Activated CD4-positive, CD25-positive, alpha-beta regulatory T cell treated with anti-CD3 and anti-CD28 coated beads, Interleukin-2, amount 50 U/mL, for 16 hours (primary cell): ENCODE data around the gene PLEKHA7.

Experiments used
- DNase-seq: peaks from one replicate; pipeline ENCODE4 v3.0.0-alpha.2; 2020; ENCODE audit warnings: low read depth, low spot score

The PLEKHA7 gene

DNA sequence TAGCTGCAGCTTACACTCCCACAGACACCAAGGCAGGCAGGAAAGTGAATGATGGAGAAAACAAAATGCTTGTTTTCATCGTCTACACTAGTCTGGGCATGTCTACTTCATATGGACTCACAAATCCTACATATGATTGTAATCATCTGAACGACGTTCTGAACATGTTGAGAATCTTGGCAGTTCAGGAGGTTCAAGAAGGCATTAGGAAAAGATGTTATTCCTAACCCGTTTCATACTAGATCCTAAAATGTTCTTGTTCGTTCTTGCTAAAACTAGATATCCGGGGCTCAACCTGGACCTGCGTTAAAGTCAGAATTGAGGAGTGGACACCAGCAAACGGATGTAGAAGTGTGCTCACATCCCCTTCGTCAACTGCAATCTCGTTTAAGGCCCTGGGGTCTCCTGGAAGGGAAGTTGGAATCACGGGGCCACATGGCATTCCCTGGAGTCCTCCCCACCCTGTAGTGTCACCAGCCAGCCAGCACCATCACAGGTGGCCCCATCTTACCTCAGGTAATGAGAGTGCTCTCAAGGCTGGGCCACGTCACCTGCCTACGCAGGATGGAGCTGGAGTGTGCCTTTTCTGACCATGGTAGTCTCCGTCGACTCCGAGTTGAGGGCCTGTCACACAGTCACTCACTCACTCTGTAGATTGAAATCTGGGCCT, 238.5 kb downstream of the PLEKHA7 start:
- DNase-seq, result no peak

GRCh38 chr11:16774936-16775613, 239.1 kb downstream of the PLEKHA7 start:
- no peak for DNase-seq

DNA sequence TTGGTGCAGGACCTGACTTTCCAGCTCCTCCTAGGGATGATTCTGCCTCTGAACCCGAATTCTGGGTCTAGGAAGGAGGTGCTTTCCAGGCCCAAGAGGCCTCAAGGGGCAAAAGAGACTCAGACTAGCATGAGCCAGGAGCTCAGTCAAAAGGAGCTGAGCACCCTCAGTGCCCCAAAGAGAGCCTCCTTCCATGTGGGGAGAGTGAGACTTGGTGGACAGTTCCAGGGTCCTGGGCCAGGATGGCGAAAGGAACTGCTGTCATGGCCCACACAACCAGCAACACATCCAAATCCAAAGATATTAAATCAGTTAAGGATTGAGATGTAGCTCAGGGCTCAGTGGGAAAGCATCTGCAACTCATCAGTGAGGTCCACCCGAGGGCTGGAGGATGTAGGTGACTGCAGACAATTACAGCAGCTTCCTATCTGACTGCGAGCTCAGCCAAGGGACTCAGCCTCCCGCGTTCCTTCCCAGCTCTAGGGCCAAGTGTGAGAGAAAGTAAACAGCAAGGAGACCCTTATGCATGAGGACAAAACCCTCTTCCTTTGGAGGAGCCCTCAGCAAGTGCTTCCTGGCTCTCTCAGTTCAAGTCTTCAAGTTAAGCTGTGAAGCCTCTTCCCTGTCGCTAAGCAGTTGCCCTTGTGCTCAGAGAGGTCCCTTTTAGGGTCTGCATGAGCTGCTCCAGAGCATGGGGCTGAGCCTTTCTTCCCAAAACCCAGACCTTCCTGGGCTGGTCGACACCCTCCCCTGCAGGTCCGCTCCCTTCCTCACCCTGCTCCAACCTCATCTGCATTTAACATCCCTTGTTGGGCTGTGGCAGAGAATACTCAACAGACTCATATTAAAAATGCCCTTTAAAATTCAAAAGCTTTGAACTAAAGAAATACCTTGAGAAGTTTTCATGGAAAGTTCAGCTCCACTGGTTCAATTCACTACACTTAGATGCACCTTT, 240.0 kb downstream of the PLEKHA7 start:
- DNase-seq, result no peak

DNA sequence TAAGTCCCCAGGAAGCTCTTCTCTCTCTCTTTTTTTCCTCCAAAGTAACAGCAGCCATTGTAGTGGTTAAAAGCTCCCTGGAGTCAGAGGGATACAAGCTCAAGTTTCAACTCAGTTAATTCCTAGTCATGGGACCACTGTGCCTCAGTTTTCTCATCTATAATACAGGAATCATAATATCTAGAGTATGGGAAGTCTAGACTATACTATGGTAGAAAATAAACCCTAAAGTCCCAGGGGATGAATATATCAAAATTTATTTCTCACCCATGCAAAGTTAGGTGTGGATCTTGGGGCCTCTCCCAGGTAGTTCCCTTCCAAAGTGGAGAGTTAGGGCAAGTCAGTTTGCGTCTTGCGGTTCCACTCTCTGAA, 242.1 kb downstream of the PLEKHA7 start:
- no peak for DNase-seq

DNA sequence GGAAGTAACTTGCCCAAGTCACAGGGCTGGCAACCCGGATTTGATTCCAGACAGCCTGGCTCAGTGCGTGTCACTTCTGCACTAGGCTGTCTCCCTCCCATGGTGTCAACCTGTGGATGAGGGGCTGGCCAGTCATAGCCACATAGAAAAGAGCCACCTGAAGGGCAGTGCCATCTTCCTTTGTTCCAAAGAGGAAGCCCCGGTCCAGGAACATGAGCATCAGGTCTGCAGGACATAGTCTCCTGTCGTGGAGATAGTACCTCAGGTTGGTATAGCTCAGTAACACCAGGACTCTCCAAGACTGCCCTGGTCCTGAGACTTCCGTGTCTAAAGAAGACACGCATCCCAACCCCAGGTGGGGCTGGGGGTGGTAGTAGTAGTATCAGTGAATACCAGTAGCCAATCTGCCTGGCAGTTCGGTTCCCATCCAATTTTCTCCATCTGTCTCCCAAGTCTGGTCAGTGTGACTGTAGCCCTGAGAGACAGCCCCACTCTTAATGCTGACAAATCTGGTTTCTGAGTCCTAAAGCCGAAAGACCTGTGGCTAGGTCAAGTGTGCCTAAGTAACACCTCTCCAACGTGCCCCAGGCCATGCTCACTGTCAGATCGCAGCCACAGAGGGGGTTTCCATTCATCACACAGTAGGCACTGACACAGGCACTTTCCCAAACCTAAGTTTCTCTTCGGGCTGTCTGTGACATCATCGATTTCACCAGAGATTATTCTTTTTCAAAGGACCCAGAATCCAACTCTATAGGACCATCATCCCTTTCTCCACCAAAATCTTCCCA, 242.7 kb downstream of the PLEKHA7 start:
- DNase-seq, result no peak

GRCh38 chr11:16770016-16770415, 244.2 kb downstream of the PLEKHA7 start:
- DNase-seq, result no peak

- no peak for DNase-seq
Observed at GRCh38 chr11:16769386-16769785, 244.8 kb downstream of the PLEKHA7 start.

GRCh38 chr11:16767957-16768356, 246.3 kb downstream of the PLEKHA7 start:
- DNase-seq, result no peak

GRCh38 chr11:16767137-16767536, 247.1 kb downstream of the PLEKHA7 start:
- DNase-seq, result no peak

DNA sequence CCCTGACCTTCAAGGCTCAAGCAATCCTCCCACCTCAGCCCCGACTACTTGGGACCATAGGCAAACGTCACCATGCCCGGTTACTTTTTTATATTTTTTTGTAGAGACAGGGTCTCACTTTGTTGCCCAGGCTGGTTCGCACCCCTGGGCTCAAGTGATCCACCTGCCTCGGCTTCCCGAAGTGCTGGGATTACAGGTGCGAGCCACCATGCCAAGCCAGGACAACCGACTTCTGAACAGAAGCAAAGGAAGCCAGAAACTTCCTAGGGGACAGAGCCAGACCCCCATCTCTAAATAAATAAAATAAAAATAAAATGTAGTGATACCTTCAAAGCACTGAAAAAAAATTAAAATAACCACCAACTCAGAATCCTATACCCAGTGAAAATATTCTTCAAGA, 249.3 kb downstream of the PLEKHA7 start:
- DNase-seq, result no peak

- DNase-seq, result no peak
Observed at GRCh38 chr11:16763746-16764145, 250.5 kb downstream of the PLEKHA7 start.

- no peak for DNase-seq
Observed at GRCh38 chr11:16759857-16760508, 254.2 kb downstream of the PLEKHA7 start.

- no peak for DNase-seq
Observed at GRCh38 chr11:16758382-16759024, 255.7 kb downstream of the PLEKHA7 start.

GRCh38 chr11:16750417-16750816, 263.8 kb downstream of the PLEKHA7 start:
- no peak for DNase-seq

- no peak for DNase-seq
Observed at GRCh38 chr11:16749666-16750065, 264.5 kb downstream of the PLEKHA7 start.

DNA sequence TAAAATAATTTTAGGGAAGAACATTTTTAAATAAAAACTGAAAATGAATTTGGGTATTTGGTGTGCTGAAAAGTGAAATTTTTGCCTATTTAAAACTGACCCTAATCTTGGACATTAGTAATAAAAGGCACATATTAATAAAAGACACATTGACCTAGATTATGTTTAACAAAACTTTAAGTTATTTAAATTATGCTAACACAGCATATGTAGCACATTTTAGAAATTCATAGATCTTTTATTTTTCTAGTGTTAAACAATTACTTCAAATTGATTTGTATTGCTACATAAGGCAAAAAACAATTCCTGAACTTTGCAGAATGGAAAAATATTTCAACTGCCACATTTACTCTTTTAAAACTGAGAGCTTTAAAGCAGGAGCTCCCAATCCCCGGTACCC, 265.1 kb downstream of the PLEKHA7 start:
- no peak for DNase-seq

GRCh38 chr11:16745950-16746605, 268.1 kb downstream of the PLEKHA7 start:
- DNase-seq, result no peak

DNA sequence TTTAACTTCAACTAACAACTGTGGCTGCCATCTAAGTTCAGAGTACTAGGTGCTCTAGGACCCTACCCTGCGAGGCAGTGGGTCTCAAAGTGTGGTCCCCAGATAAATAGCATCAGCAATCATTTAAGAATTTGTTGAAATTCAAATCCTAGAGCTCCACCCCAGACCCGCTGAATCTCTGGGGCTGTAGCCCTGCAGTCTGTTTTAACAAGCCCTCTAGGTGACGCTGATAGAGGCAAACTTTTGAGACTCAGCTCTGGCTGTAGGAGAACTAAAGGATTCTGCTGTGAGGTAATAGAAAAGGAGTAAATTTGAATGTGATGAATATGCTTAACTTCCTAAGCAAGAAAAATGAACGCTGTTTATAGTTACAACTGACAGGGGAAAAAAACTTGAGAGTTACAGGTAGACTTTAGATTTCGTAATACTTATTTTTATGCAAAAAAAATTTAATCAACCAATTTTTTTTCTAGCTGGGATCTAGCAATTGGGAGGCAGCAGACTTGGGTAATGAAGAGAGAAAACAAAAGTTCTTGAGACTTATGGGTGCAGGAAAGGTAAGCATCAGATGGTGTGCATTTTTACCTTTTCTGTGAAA, 270.0 kb downstream of the PLEKHA7 start:
- DNase-seq, result no peak

DNA sequence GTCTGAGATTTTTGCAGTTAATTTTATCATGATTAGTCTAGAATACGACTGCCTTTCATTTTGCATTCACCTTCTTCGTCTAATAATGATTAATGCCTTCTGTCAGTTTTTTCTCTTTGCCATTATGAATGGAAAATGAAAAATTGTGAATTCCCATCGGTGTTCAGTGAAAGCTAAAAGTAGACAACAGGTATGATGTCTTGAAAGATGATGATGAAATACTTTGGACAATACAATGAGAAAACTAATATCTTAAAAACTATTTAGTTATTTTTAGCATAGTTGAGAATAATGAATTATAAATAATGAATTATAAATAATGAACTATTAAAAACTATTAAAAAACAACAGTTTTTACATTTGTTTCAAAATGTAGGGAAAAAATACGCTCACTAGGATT, 270.7 kb downstream of the PLEKHA7 start:
- DNase-seq, result no peak

- DNase-seq, result no peak
Observed at GRCh38 chr11:16741473-16741872, 272.7 kb downstream of the PLEKHA7 start.
